COLO668 (cell line): ENCODE data around the gene LAMA2.

Experiments
- DNase-seq: peaks from one replicate; lab custom pipeline; 2025; ENCODE audit not compliant: unreplicated experiment; lab: John Stamatoyannopoulos, UW

The LAMA2 gene

DNA sequence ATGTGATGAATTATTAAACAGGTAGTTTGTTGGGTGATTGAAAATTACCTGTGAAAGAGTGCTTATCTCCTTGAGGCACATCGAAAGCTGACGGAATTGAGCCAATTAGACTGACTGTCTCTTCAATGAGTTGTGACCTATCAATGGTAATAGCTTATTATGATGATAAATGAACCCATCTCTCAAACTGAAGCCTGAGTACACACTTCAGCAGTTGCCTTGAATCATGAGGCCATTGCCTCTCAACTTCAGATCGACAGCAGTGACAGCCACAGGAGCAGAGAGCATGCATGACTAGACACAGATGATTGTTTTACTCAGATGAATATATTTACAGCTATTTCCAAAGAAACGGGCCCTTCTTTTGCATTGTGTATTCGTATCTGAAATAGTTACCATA lies 323.9 kb downstream of the LAMA2 start:
- DNase-seq: no peak

GRCh38 chr6:129207832-129208231 lies 324.9 kb downstream of the LAMA2 start:
- DNase-seq: no peak

DNA sequence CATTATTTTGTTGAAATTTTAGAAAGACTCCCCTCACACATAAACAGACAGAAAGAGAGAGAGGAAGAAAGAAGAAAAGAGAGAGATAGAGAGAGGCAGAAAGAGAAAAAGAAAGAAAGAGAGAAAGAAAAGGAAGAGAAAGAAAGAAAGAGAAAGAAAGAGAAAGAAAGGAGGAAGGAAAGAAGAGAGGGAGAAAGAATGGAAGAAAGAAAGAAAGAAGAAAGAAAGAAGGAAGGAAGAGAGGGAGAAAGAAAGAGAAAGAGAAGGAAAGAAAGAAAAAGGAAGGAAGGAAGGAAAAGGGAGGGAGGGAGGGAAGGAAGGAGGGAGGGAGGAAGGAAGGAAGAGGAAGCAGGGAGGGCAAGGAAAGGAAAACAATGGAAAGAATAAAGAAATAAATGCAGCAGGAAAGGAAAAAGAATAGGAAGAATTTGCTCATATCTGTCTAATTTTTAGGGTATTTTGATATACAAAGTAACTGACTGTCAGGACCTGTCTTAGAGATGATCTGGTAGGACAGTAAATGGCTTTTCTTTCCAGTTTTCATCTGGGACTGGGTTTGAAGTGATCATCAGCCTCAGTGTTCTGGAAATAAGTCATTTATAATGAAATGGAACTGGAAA lies 325.6 kb downstream of the LAMA2 start:
- DNase-seq: no peak

GRCh38 chr6:129209355-129209754 lies 326.4 kb downstream of the LAMA2 start:
- DNase-seq: no peak

DNA sequence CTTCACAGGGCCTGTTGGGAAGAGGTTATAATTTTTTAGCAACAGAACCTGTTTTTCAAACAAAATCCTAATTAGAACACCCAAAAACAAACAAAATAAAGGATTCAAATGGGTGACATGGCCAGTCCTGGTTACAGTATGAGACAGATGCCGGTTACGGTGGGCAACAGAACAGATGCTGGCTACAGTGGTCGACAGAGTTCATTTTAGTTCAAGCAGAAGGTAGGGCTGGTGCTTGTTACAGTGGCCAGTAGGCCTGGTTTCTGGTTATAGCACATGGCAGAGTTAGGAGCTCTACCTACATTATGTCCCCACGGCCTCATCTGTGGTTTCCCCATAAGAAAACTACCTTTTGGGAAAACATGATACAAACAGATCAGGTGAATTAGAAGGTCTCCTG lies 327.7 kb downstream of the LAMA2 start:
- no peak for DNase-seq

- DNase-seq: no peak
Measured at GRCh38 chr6:129211626-129212025, 328.7 kb downstream of the LAMA2 start.

- DNase-seq: no peak
Measured at GRCh38 chr6:129212081-129212480, 329.1 kb downstream of the LAMA2 start.

- DNase-seq: no peak
Measured at GRCh38 chr6:129215246-129215645, 332.3 kb downstream of the LAMA2 start.

- DNase-seq: no peak
Measured at GRCh38 chr6:129215916-129216520, 333.1 kb downstream of the LAMA2 start.

DNA sequence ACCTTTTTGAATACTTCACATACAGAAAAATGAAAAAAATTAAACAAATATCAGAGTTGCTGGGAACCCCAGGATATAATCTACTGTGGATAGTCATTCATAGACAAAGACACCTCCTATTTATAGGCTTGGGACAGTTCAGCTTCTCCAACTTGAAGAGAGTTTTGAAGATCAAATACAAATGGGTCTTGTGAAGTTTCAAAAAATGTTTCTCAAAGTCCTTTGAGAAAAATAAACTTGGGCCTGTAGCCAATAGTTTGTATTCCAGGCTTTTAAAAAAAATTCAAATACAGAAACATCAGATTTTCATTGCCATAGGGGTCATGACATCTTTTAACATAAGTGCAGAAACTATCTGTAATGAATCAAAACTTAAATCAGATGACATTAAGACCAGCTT lies 334.8 kb downstream of the LAMA2 start:
- no peak for DNase-seq

DNA sequence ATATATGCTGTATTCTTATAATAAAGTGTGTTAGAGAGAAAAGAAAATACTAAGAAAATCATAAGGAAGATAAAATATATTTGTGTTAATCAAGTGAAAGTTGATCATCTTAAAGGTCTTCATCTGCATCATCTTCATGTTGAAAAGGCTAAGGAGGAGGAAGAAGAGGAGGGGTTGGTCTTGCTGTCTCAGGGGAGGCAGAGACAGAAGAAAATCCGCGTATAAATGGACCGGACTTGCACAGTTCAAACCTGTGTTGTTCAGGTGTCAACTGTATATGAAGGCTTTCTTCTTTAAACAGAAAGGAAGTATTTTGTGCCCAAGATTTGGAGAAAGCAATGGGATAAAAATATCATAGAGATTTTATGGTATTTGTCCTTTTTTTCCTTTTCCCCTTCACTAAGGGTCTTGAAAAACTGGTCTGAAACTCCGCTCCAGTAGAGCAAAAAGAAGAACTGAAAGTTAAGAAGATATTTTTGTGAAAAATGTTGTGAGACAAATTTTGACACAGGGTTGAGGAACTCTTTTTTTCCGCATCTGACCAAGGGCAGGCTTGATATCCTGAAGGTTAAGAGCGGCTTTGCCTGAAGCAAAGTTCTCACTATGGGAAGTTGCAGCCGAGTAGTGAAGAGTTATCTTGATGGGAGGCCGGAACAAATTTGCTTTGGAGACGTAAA lies 350.7 kb downstream of the LAMA2 start:
- DNase-seq: no peak

DNA sequence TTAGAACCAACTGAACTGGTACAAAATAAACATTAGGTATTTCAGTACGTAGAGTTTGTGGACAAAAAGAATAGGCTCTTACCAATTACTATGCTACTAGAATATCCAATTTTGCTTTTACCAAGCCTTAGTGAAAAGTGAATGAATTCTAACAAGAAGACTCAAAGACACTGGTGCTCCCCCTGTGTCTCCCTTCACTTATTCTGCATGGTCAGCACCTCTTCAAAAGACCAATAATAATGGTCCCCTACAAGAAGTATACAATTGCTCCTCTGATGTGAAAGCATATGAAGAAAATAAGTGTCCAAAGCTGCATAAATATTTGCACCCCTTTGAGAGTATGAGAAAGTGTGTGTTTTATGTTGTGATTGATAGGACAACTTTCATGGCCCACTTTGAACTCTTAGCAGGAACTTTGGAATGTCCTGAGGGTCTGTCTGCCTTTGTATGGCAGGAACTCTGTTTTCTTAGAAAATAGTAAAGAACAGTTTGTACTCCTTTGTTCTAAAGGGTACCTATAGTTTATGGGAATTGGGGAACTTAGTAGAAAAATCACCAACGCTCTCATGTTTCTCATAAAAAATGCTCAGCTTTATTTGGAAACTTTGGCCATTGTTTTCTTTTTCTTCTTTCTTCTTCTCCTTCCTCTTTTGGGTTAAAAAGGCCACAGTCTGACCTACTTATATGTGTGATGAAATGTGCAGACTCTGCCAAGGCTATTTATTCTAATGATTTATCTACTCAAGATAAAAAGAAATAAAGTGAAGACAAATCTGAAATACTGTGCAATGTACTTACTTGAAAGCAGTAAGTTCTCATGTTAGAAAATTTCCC lies 352.4 kb downstream of the LAMA2 start:
- no peak for DNase-seq

DNA sequence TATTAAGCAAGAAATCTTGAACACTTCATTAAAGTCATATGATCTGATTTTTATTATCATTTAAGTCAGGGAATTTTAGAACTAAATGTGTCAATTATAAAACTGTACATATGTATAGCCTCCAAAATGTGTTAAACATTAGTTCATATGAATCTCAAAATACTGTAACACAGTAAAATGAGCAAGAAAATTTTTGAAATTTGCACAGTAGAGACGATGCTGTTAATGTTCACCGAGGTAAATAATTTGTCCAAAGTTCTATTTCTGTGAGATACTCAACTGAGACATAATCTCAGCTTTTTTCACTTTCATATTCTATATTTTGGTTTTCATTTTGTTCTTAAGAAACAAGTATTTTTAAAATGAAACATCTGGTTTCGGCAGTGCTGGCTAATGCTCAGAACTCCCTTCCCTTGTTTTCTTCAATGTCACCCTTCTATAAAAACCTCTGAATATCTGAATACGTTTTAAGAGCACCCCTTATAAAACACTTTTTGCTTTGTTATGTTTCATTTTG lies 353.1 kb downstream of the LAMA2 start:
- DNase-seq: no peak

DNA sequence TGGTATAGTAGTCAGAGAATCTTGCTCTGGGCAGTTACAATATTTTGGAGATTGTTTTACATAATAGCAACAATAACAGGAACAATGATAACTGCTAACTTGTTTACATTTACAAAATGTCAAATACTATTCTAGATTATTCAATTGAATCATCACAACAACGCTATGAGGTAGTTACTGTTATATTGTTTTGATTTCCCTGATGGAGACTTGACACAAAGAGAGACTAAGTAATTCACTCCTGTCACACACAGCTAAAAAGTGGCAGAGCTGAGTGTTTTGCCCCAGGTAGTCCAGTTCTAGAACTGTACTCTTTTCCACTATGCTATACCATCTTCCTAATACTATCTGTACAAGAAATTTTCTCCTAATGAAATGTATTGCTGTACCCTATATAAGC lies 356.1 kb downstream of the LAMA2 start:
- no peak for DNase-seq

- no peak for DNase-seq
Measured at GRCh38 chr6:129239825-129240491, 357.0 kb downstream of the LAMA2 start.

GRCh38 chr6:129240492-129240853 lies 357.5 kb downstream of the LAMA2 start:
- no peak for DNase-seq

- DNase-seq: no peak
Measured at GRCh38 chr6:129242546-129242945, 359.6 kb downstream of the LAMA2 start.

DNA sequence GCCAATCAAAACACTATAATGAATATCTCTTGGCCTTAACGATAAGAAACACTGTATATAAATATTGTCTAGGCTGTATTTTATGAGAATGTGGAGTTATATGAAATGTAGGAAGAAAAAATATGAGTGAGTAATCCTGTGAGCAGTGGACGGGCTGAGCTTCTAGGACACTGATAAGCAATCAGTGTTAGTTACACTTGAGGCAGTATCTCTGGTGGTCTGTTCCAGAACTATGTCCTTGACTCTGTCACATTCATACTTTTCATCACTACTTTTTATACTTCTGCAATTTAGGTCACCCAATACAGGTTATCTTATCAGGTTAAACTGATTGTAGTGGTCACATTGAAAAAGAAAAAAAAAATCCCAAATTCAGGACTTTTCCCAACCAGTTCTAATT lies 360.4 kb downstream of the LAMA2 start:
- no peak for DNase-seq

DNA sequence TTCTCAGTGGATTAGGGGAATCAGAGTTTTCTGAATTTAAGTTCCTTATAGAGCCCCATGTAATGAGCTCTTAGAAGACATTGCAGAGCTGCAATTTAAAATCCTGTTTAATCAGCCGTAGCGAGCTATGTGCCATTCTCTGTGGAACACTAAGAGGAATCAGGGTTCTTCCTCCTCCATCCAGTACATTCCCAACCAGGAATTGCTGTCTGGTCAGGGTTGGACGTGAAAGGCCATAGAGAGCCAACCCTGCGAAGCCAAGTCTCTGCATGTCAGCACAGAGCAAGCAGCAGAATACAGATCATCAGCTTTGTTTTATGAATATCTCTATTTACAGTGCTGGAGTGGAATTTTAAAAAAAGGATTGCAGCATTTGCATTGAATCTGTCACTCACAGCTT lies 366.0 kb downstream of the LAMA2 start:
- no peak for DNase-seq

- DNase-seq: peak; percentile 18
Measured at GRCh38 chr6:129251669-129252376, 368.9 kb downstream of the LAMA2 start.
